ENCODE measurements around the gene HDAC7.

GRCh38 chr12:47795814-47796411 lies 23.8 kb downstream of the HDAC7 start:
- TF ChIP-seq CTCF (conservative IDR thresholded peaks at IDR 0.05 in 1 of 2, IDR thresholded peaks at IDR 0.05 in 1 of 2; ENCODE audit: low read depth in 1 of 2, low read length in 2 of 2) (no peak), EZH2 (IDR thresholded peaks at IDR 0.05; ENCODE audit: low read length, missing control alignments) (no peak)
